Neural progenitor cell (in vitro differentiated cells): Measurements from ENCODE around the gene ASPHD1. TPM values are rescaled to one million over a fixed set of nuclear protein-coding genes. Genes with fewer than 3 reads are reported as not detected.

ENCODE experiments used
- DNase-seq: peaks from one replicate; pipeline ENCODE4 v3.0.0-alpha.2; 2016; ENCODE audit warnings: low spot score
- H2AFZ ChIP-seq: fragments of 200-600 bp; sonication (generic); replicated peaks from 2 replicates; pipeline ENCODE4 v1.6.1; 2016; ENCODE audit warnings: antibody characterized with exemption
- H3F3A ChIP-seq: fragments of 200-600 bp; sonication (generic); 2 replicates; pipeline ENCODE4 v1.6.1; 2016; ENCODE audit warnings: antibody characterized with exemption, low read depth
- H3K27ac ChIP-seq: fragments of 200-600 bp; sonication (generic); 2 replicates; pipeline ENCODE4 v1.5.1; 2016; ENCODE audit warnings: mild to moderate bottlenecking
- H3K27me3 ChIP-seq: fragments of 200-600 bp; sonication (generic); 2 replicates; pipeline ENCODE4 v1.6.1; 2016; ENCODE audit warnings: mild to moderate bottlenecking, moderate library complexity
- H3K36me3 ChIP-seq: fragments of 200-600 bp; sonication (generic); 2 replicates; pipeline ENCODE4 v1.5.1; 2016
- H3K4me1 ChIP-seq: fragments of 200-600 bp; sonication (generic); 2 replicates; pipeline ENCODE4 v1.6.1; 2016; ENCODE audit warnings: mixed run types
- H3K4me2 ChIP-seq: fragments of 200-600 bp; sonication (generic); 2 replicates; pipeline ENCODE4 v1.6.1; 2016
- H3K4me3 ChIP-seq: fragments of 200-600 bp; sonication (generic); 2 replicates; pipeline ENCODE4 v1.5.1; 2016
- H3K79me2 ChIP-seq: fragments of 200-600 bp; sonication (generic); 2 replicates; pipeline ENCODE4 v1.6.1; 2016; ENCODE audit warnings: low read depth
- H3K9ac ChIP-seq: fragments of 200-600 bp; sonication (generic); 2 replicates; pipeline ENCODE4 v1.6.1; 2016
- H3K9me3 ChIP-seq: fragments of 200-600 bp; sonication (generic); 2 replicates; pipeline ENCODE4 v1.5.1; 2016; ENCODE audit warnings: low read depth
- H4K20me1 ChIP-seq: fragments of 200-600 bp; sonication (generic); 2 replicates; pipeline ENCODE4 v1.6.1; 2016; ENCODE audit warnings: low read depth
- H3K27ac Mint-ChIP-seq: 3 replicates; pipeline ENCODE4 v1.8.0; 2021; ENCODE audit warnings: mixed read lengths
- H3K27me3 Mint-ChIP-seq: 2 replicates; pipeline ENCODE4 v1.8.0; 2022; ENCODE audit warnings: low read depth, mild to moderate bottlenecking, inconsistent platforms, moderate library complexity, mixed read lengths; ENCODE audit not compliant: insufficient read depth
- H3K36me3 Mint-ChIP-seq: 3 replicates; pipeline ENCODE4 v1.8.0; 2021; ENCODE audit warnings: mixed read lengths
- H3K4me1 Mint-ChIP-seq: 3 replicates; pipeline ENCODE4 v1.8.0; 2021; ENCODE audit warnings: mixed read lengths
- H3K4me3 Mint-ChIP-seq: 3 replicates; pipeline ENCODE4 v1.8.0; 2021; ENCODE audit warnings: mild to moderate bottlenecking, moderate library complexity, mixed read lengths
- H3K9me3 Mint-ChIP-seq: 3 replicates; pipeline ENCODE4 v1.8.0; 2020; ENCODE audit warnings: mixed read lengths
- CTCF ChIP-seq: fragments of 200-600 bp; sonication (generic); IDR thresholded peaks from 2 replicates; pipeline ENCODE4 v1.5.1; 2017; ENCODE audit warnings: antibody characterized with exemption, mild to moderate bottlenecking
- EZH2 ChIP-seq: fragments of 200-600 bp; sonication (generic); IDR thresholded peaks from 2 replicates; pipeline ENCODE4 v1.6.1; 2017; ENCODE audit warnings: antibody characterized with exemption, mild to moderate bottlenecking, moderate library complexity
- EZH2phosphoT487 ChIP-seq: fragments of 200-600 bp; sonication (generic); IDR thresholded peaks from 2 replicates; pipeline ENCODE4 v1.6.1; 2017; ENCODE audit warnings: antibody characterized with exemption
- total RNA-seq: library from RNA; depleted of rRNA; stranded (reverse); fragments of >200 nt; gene quantifications from 2 replicates; pipeline ENCODE4 v1.2.3, GENCODE V29; 2015; ENCODE audit warnings: low replicate concordance

Gene ASPHD1
- total RNA-seq, 1 donor from 2014 or later = 0.97 TPM

- no peaks in the 10 kb centered on the region for H3K4me1 ChIP-seq
- H3F3A ChIP-seq = peaks cover 8% of the 10 kb centered on the region
- H2AFZ ChIP-seq = no peak overlapping the region
- no peak overlapping the region for H3K9ac ChIP-seq
- no peaks in the 10 kb centered on the region for H3K9me3 ChIP-seq
- peak overlapping the region; percentile 82 for H3K27ac Mint-ChIP-seq
- H3K27me3 Mint-ChIP-seq = no peaks in the 10 kb centered on the region
- no peaks in the 10 kb centered on the region for H3K27me3 ChIP-seq
- no peak overlapping the region for H3K4me2 ChIP-seq
- TF ChIP-seq CTCF = no peak
- no peak for TF ChIP-seq EZH2phosphoT487
- TF ChIP-seq EZH2 = no peak
- H3K36me3 ChIP-seq = no peaks in the 10 kb centered on the region
- peaks cover 16% of the 10 kb centered on the region for H3K4me1 Mint-ChIP-seq
- DNase-seq = no peak
- no peak overlapping the region for H3K4me3 ChIP-seq
- peaks cover 3% of the 10 kb centered on the region for H3K9me3 Mint-ChIP-seq
- H3K79me2 ChIP-seq = no peaks in the 10 kb centered on the region
- no peaks in the 10 kb centered on the region for H3K36me3 Mint-ChIP-seq
- H4K20me1 ChIP-seq = no peaks in the 10 kb centered on the region
- no peak overlapping the region for H3K27ac ChIP-seq
- H3K4me3 Mint-ChIP-seq = peak overlapping the region; percentile 55
Measured at GRCh38 chr16:29940656-29941055, 40.4 kb downstream of the ASPHD1 start.

GRCh38 chr16:29943846-29944799 is 43.8 kb downstream of the ASPHD1 start:
- no peaks in the 10 kb centered on the region for H3K4me1 ChIP-seq
- Mint-ChIP-seq H3K4me1 (peaks cover 16% of the 10 kb centered on the region), H3K27ac (no peak overlapping the region), H3K36me3 (no peaks in the 10 kb centered on the region), H3K9me3 (peaks cover 6% of the 10 kb centered on the region), H3K4me3 (no peak overlapping the region), H3K27me3 (no peaks in the 10 kb centered on the region)
- H3K27me3 ChIP-seq = no peaks in the 10 kb centered on the region
- H3F3A ChIP-seq = peaks cover 8% of the 10 kb centered on the region
- no peak for TF ChIP-seq EZH2
- TF ChIP-seq EZH2phosphoT487 = no peak
- TF ChIP-seq CTCF = peak; percentile 29
- H3K9me3 ChIP-seq = no peaks in the 10 kb centered on the region
- peak; percentile 51 for DNase-seq
- H3K4me2 ChIP-seq = no peak overlapping the region
- no peak overlapping the region for H3K9ac ChIP-seq
- H3K79me2 ChIP-seq = no peaks in the 10 kb centered on the region
- no peak overlapping the region for H3K27ac ChIP-seq
- no peak overlapping the region for H3K4me3 ChIP-seq
- H4K20me1 ChIP-seq = no peaks in the 10 kb centered on the region
- peak overlapping the region; percentile 11 for H2AFZ ChIP-seq
- no peaks in the 10 kb centered on the region for H3K36me3 ChIP-seq

GRCh38 chr16:29947897-29948296 is 47.6 kb downstream of the ASPHD1 start:
- Histone ChIP-seq H3K4me2 (no peak overlapping the region), H3K36me3 (no peaks in the 10 kb centered on the region), H3K27ac (no peak overlapping the region), H3K9ac (no peak overlapping the region), H3K79me2 (no peaks in the 10 kb centered on the region), H2AFZ (no peak overlapping the region), H3K4me3 (no peak overlapping the region), H3K9me3 (no peaks in the 10 kb centered on the region), H3K4me1 (no peaks in the 10 kb centered on the region), H4K20me1 (no peaks in the 10 kb centered on the region), H3F3A (peaks cover 8% of the 10 kb centered on the region), H3K27me3 (no peaks in the 10 kb centered on the region)
- peaks cover 6% of the 10 kb centered on the region for H3K4me1 Mint-ChIP-seq
- H3K4me3 Mint-ChIP-seq = no peak overlapping the region
- H3K27ac Mint-ChIP-seq = no peak overlapping the region
- peaks cover 17% of the 10 kb centered on the region for H3K9me3 Mint-ChIP-seq
- H3K27me3 Mint-ChIP-seq = no peaks in the 10 kb centered on the region
- no peak for DNase-seq
- no peaks in the 10 kb centered on the region for H3K36me3 Mint-ChIP-seq
- no peak for TF ChIP-seq CTCF
- no peak for TF ChIP-seq EZH2
- TF ChIP-seq EZH2phosphoT487 = no peak
